ENCODE measurements around the gene CRIM1.

The CRIM1 gene

GRCh38 chr2:36534275-36534799 lies 178.8 kb downstream of the CRIM1 start:
- Histone ChIP-seq H4K20me1 (ENCODE audit: insufficient read depth, low read length) (no peaks in the 10 kb centered on the region), H3K9ac (ENCODE audit: low read depth, low read length) (no peak overlapping the region), H3K4me2 (ENCODE audit: insufficient read depth, low read length) (no peak overlapping the region), H3K27me3 (ENCODE audit: insufficient read depth, low read length, poor library complexity) (no peaks in the 10 kb centered on the region), H3K27ac (ENCODE audit: low read length) (no peak overlapping the region), H3K9me3 (ENCODE audit: insufficient read depth, low read length, severe bottlenecking) (no peaks in the 10 kb centered on the region), H3K4me3 (ENCODE audit: low read depth in 1 of 2, low read length in 2 of 2) (no peak overlapping the region), H3K4me1 (ENCODE audit: insufficient read depth, low read length) (no peaks in the 10 kb centered on the region), H3K36me3 (ENCODE audit: insufficient read depth, low read length) (no peaks in the 10 kb centered on the region), H3K79me2 (ENCODE audit: insufficient read depth, low read length) (no peaks in the 10 kb centered on the region), H2AFZ (ENCODE audit: low read depth, low read length) (no peak overlapping the region)
- TF ChIP-seq EZH2 (IDR thresholded peaks at IDR 0.05; ENCODE audit: borderline replicate concordance, low read depth, low read length, severe bottlenecking) (no peak), CTCF (IDR thresholded peaks at IDR 0.05; ENCODE audit: borderline replicate concordance, extremely low read depth, low read length, poor library complexity, severe bottlenecking) (no peak)
- DNase-seq (no peak), ATAC-seq (ENCODE audit: insufficient read depth, low read depth) (no peak)

- Histone ChIP-seq H3K4me2 (ENCODE audit: insufficient read depth, low read length) (no peak overlapping the region), H3K9me3 (ENCODE audit: insufficient read depth, low read length, severe bottlenecking) (no peaks in the 10 kb centered on the region), H4K20me1 (ENCODE audit: insufficient read depth, low read length) (no peaks in the 10 kb centered on the region), H3K79me2 (ENCODE audit: insufficient read depth, low read length) (no peaks in the 10 kb centered on the region), H2AFZ (ENCODE audit: low read depth, low read length) (no peak overlapping the region), H3K9ac (ENCODE audit: low read depth, low read length) (no peak overlapping the region), H3K4me3 (ENCODE audit: low read depth in 1 of 2, low read length in 2 of 2) (no peak overlapping the region), H3K27me3 (ENCODE audit: insufficient read depth, low read length, poor library complexity) (no peaks in the 10 kb centered on the region), H3K4me1 (ENCODE audit: insufficient read depth, low read length) (no peaks in the 10 kb centered on the region), H3K36me3 (ENCODE audit: insufficient read depth, low read length) (no peaks in the 10 kb centered on the region), H3K27ac (ENCODE audit: low read length) (no peak overlapping the region)
- ATAC-seq (ENCODE audit: insufficient read depth, low read depth), result no peak
- DNase-seq, result no peak
- TF ChIP-seq CTCF (IDR thresholded peaks at IDR 0.05; ENCODE audit: borderline replicate concordance, extremely low read depth, low read length, poor library complexity, severe bottlenecking), result no peak
- TF ChIP-seq EZH2 (IDR thresholded peaks at IDR 0.05; ENCODE audit: borderline replicate concordance, low read depth, low read length, severe bottlenecking), result no peak
Measured at GRCh38 chr2:36535099-36535498, 179.5 kb downstream of the CRIM1 start.

DNA sequence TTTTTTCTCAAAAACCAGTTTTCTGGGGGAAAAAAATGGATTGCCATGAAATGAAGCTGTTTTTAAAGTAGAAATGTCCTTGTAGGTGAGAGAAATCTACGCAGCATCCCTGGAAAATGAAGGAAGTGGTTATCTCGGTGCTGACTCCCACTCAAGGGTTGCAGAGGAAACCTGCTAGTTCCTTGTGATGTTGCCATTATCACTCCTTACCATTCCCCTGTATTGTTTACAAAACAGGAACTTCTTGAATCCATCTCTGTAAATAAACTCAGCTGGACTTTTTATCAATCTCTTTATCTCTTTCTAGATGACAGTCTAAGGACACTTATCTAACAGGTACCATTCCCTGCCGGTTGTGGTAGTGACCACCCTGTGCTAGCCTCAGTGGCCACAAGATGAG lies 181.2 kb downstream of the CRIM1 start:
- H3K27ac ChIP-seq (ENCODE audit: low read length), result no peak overlapping the region
- no peaks in the 10 kb centered on the region for H3K79me2 ChIP-seq (ENCODE audit: insufficient read depth, low read length)
- ATAC-seq (ENCODE audit: insufficient read depth, low read depth), result no peak
- no peak overlapping the region for H3K4me3 ChIP-seq (ENCODE audit: low read depth in 1 of 2, low read length in 2 of 2)
- no peak for DNase-seq
- no peak overlapping the region for H3K9ac ChIP-seq (ENCODE audit: low read depth, low read length)
- no peaks in the 10 kb centered on the region for H3K4me1 ChIP-seq (ENCODE audit: insufficient read depth, low read length)
- H2AFZ ChIP-seq (ENCODE audit: low read depth, low read length), result no peak overlapping the region
- H3K4me2 ChIP-seq (ENCODE audit: insufficient read depth, low read length), result no peak overlapping the region
- H3K9me3 ChIP-seq (ENCODE audit: insufficient read depth, low read length, severe bottlenecking), result no peaks in the 10 kb centered on the region
- no peaks in the 10 kb centered on the region for H3K36me3 ChIP-seq (ENCODE audit: insufficient read depth, low read length)
- H4K20me1 ChIP-seq (ENCODE audit: insufficient read depth, low read length), result no peaks in the 10 kb centered on the region
- TF ChIP-seq EZH2 (IDR thresholded peaks at IDR 0.05; ENCODE audit: borderline replicate concordance, low read depth, low read length, severe bottlenecking) (no peak), CTCF (IDR thresholded peaks at IDR 0.05; ENCODE audit: borderline replicate concordance, extremely low read depth, low read length, poor library complexity, severe bottlenecking) (no peak)
- H3K27me3 ChIP-seq (ENCODE audit: insufficient read depth, low read length, poor library complexity), result no peaks in the 10 kb centered on the region

- no peaks in the 10 kb centered on the region for H3K36me3 ChIP-seq (ENCODE audit: insufficient read depth, low read length)
- ATAC-seq (ENCODE audit: insufficient read depth, low read depth) (no peak), DNase-seq (no peak)
- no peaks in the 10 kb centered on the region for H3K79me2 ChIP-seq (ENCODE audit: insufficient read depth, low read length)
- H3K27me3 ChIP-seq (ENCODE audit: insufficient read depth, low read length, poor library complexity), result no peaks in the 10 kb centered on the region
- TF ChIP-seq EZH2 (IDR thresholded peaks at IDR 0.05; ENCODE audit: borderline replicate concordance, low read depth, low read length, severe bottlenecking), result no peak
- TF ChIP-seq CTCF (IDR thresholded peaks at IDR 0.05; ENCODE audit: borderline replicate concordance, extremely low read depth, low read length, poor library complexity, severe bottlenecking), result no peak
- no peaks in the 10 kb centered on the region for H3K9me3 ChIP-seq (ENCODE audit: insufficient read depth, low read length, severe bottlenecking)
- H3K4me2 ChIP-seq (ENCODE audit: insufficient read depth, low read length), result no peak overlapping the region
- H4K20me1 ChIP-seq (ENCODE audit: insufficient read depth, low read length), result no peaks in the 10 kb centered on the region
- no peak overlapping the region for H3K4me3 ChIP-seq (ENCODE audit: low read depth in 1 of 2, low read length in 2 of 2)
- H3K27ac ChIP-seq (ENCODE audit: low read length), result no peak overlapping the region
- no peak overlapping the region for H2AFZ ChIP-seq (ENCODE audit: low read depth, low read length)
- no peak overlapping the region for H3K9ac ChIP-seq (ENCODE audit: low read depth, low read length)
- no peaks in the 10 kb centered on the region for H3K4me1 ChIP-seq (ENCODE audit: insufficient read depth, low read length)
Measured at GRCh38 chr2:36538335-36538734, 182.8 kb downstream of the CRIM1 start.

All from DND-41 (cell line).